ENCODE data around the gene RAB43. TPM values are rescaled to one million over a fixed set of nuclear protein-coding genes. Genes with fewer than 3 reads are reported as not detected.

The RAB43 gene
- polyA plus RNA-seq, 2 of the 4 experiments (the other 2 are of a cell fraction): 1.6 to 2.9 TPM

DNA sequence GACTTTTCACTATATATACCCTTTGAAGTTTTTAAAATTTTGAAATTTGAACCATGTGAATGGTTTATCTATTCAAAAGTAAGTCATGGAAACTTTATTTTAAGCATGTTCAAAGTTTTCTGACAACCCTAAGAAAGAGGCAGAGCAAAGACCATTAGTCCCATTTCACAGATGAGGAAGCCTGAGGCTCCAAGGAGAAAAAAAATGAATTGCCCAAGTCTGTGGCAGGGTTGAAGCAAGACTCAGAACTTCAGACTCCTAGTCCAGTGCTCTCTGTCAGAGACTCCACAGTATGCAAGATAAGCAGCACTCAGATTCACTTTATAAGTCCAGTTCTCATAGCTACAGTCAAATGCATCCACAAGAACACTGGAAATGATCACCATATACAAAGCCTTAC is 4.5 kb downstream of the RAB43 start:
- FAIRE-seq (no peak), ATAC-seq (no peak), DNase-seq (ENCODE audit: low read depth in 1 of 2, low spot score in 1 of 2) (no peak)
- TF ChIP-seq RAD21 (conservative IDR thresholded peaks at IDR 0.05 in 1 of 2, IDR thresholded peaks at IDR 0.05 in 1 of 2): no peak
- no peak for TF ChIP-seq NR3C1 (IDR thresholded peaks at IDR 0.05)
- no peak for TF ChIP-seq KDM1A (IDR thresholded peaks at IDR 0.05; ENCODE audit: low read depth)
- no peak for TF ChIP-seq PHF8 (IDR thresholded peaks at IDR 0.05; ENCODE audit: borderline replicate concordance, low read depth)
- TF ChIP-seq ESRRA (IDR thresholded peaks at IDR 0.05; ENCODE audit: borderline replicate concordance, low read length): no peak
- TF ChIP-seq ZSCAN20 (CRISPR knock-in tag; IDR thresholded peaks at IDR 0.05): no peak
- TF ChIP-seq RARB (CRISPR knock-in tag; IDR thresholded peaks at IDR 0.05): no peak
- CTCF ChIA-PET: interaction anchor here (1.1 to 1.8 kb wide), 4 partner anchors 18 to 147 kb away, joined by 3 to 4 read pairs (median 3); no protein-coding TSS in a partner anchor
- no peak overlapping the region for H3K4me3 ChIP-seq
- POLR2A ChIA-PET: no interaction called here
- H3K4me1 ChIP-seq: peaks cover 27% of the 10 kb centered on the region; the same call in 2 of the 3 replicates
- H3K9me3 ChIP-seq: no peaks in the 10 kb centered on the region
- H3K27ac ChIP-seq: no peak overlapping the region
- no peak overlapping the region for H3K4me2 ChIP-seq

DNA sequence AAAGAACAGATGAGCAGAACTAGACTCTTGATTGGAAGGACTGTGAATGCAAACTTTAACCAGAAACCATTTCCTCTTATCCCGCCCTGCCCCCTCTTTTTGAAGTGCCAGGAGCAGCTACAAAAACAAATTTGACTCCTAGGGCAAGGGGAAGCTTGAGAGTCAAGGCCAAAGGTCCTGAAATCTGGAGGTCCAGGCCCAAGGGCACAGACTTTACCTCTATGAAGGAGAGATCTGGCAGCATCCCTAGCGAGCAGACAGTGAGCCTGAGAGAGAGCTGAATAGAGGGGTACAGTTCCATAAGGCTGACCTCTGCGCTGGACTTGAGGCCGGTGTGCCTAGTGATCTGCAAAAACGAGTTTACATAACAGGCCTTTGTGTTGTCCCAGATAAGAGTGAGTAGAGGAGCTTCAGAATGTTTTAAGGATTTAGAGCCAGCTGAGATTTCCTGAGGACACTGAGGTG is 5.1 kb downstream of the RAB43 start:
- TF ChIP-seq, protein P1, sequence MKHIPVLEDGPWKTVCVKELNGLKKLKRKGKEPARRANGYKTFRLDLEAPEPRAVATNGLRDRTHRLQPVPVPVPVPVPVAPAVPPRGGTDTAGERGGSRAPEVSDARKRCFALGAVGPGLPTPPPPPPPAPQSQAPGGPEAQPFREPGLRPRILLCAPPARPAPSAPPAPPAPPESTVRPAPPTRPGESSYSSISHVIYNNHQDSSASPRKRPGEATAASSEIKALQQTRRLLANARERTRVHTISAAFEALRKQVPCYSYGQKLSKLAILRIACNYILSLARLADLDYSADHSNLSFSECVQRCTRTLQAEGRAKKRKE (CRISPR knock-in tag; IDR thresholded peaks at IDR 0.05; ENCODE audit: low read depth): no peak
- TF ChIP-seq POLR2A (IDR thresholded peaks at IDR 0.05; ENCODE audit: low read length) (no peak), RNF2 (IDR thresholded peaks at IDR 0.05; ENCODE audit: borderline replicate concordance, low read depth) (no peak), EHMT2 (IDR thresholded peaks at IDR 0.05; ENCODE audit: low read depth) (no peak)
- no peaks in the 10 kb centered on the region for H3K9me3 ChIP-seq
- H3K4me2 ChIP-seq: no peak overlapping the region
- no peak for DNase-seq (ENCODE audit: low read depth in 1 of 2, low spot score in 1 of 2)
- H3K27ac ChIP-seq: no peak overlapping the region
- no peak for ATAC-seq
- ChIA-PET POLR2A (no interaction called here), CTCF (interaction anchor here (1.3 kb wide), 1 partner anchor 63 kb away, joined by 4 read pairs; no protein-coding TSS in a partner anchor)
- FAIRE-seq: no peak
- H3K4me1 ChIP-seq: peaks cover 26% of the 10 kb centered on the region; the same call in 2 of the 3 replicates
- WGBS (ENCODE audit: missing lambda C conversion rate): 78% methylated on average over 5 of the region's 5 CpGs
- H3K4me3 ChIP-seq: no peak overlapping the region

DNA sequence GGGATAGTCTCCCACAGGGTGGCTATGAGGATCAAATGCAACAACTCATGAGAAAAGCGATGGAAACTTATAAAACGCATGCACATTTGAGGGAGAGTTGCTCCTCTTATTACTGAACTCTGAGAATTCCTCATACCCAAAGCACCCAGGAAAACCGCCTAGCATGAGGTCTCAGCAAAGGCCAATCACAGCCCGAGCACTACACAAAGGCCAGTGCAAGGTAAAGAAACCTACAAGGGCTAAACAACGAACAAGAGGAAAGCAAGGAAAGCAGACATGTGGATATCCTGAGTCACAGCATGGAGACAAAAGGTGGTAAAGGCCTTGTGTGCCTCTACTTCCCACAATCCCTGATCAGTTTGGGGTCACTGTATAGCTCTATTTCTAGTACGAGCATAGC is 7.1 kb downstream of the RAB43 start:
- Histone ChIP-seq H3K27ac (no peak overlapping the region), H3K4me2 (no peak overlapping the region), H3K4me1 (peaks cover 17% of the 10 kb centered on the region; the same call in 2 of the 3 replicates), H3K4me3 (no peak overlapping the region), H3K9me3 (no peaks in the 10 kb centered on the region)
- 92% methylated on average over 6 of the region's 6 CpGs for WGBS (ENCODE audit: missing lambda C conversion rate)
- DNase-seq (ENCODE audit: low read depth in 1 of 2, low spot score in 1 of 2) (no peak), FAIRE-seq (no peak), ATAC-seq (no peak)
- TF ChIP-seq MAZ (IDR thresholded peaks at IDR 0.05; ENCODE audit: borderline replicate concordance, low read depth, low read length) (no peak), HOXB13 (CRISPR knock-in tag; IDR thresholded peaks at IDR 0.05; ENCODE audit: low read depth) (no peak), PHF8 (IDR thresholded peaks at IDR 0.05; ENCODE audit: borderline replicate concordance, low read depth) (no peak), GATA3 (IDR thresholded peaks at IDR 0.05; ENCODE audit: borderline replicate concordance) (no peak), JUN (IDR thresholded peaks at IDR 0.05) (no peak)
- TF ChIP-seq, protein P2, sequence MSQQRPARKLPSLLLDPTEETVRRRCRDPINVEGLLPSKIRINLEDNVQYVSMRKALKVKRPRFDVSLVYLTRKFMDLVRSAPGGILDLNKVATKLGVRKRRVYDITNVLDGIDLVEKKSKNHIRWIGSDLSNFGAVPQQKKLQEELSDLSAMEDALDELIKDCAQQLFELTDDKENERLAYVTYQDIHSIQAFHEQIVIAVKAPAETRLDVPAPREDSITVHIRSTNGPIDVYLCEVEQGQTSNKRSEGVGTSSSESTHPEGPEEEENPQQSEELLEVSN (IDR thresholded peaks at IDR 0.05; ENCODE audit: borderline replicate concordance, low read depth): no peak
- TF ChIP-seq, protein P3, sequence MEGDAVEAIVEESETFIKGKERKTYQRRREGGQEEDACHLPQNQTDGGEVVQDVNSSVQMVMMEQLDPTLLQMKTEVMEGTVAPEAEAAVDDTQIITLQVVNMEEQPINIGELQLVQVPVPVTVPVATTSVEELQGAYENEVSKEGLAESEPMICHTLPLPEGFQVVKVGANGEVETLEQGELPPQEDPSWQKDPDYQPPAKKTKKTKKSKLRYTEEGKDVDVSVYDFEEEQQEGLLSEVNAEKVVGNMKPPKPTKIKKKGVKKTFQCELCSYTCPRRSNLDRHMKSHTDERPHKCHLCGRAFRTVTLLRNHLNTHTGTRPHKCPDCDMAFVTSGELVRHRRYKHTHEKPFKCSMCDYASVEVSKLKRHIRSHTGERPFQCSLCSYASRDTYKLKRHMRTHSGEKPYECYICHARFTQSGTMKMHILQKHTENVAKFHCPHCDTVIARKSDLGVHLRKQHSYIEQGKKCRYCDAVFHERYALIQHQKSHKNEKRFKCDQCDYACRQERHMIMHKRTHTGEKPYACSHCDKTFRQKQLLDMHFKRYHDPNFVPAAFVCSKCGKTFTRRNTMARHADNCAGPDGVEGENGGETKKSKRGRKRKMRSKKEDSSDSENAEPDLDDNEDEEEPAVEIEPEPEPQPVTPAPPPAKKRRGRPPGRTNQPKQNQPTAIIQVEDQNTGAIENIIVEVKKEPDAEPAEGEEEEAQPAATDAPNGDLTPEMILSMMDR (IDR thresholded peaks at IDR 0.05): no peak
- TF ChIP-seq, protein P4, sequence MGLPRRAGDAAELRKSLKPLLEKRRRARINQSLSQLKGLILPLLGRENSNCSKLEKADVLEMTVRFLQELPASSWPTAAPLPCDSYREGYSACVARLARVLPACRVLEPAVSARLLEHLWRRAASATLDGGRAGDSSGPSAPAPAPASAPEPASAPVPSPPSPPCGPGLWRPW (IDR thresholded peaks at IDR 0.05): no peak
- TF ChIP-seq, protein P5, sequence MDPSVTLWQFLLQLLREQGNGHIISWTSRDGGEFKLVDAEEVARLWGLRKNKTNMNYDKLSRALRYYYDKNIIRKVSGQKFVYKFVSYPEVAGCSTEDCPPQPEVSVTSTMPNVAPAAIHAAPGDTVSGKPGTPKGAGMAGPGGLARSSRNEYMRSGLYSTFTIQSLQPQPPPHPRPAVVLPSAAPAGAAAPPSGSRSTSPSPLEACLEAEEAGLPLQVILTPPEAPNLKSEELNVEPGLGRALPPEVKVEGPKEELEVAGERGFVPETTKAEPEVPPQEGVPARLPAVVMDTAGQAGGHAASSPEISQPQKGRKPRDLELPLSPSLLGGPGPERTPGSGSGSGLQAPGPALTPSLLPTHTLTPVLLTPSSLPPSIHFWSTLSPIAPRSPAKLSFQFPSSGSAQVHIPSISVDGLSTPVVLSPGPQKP (IDR thresholded peaks at IDR 0.05; ENCODE audit: low read depth, low read length): no peak
- ChIA-PET POLR2A (no interaction called here), CTCF (interaction anchor here (1.0 kb wide), 1 partner anchor 131 kb away, joined by 3 read pairs; no protein-coding TSS in a partner anchor)
